Kasumi-1 (cell line): ENCODE data around the gene MAFF.
A peak's percentile ranks its signal among the peaks of the same experiment; 100 is the strongest.

Experiments used
- DNase-seq, 2 experiments: peaks; one replicate each; lab custom pipeline; 2025; lab: John Stamatoyannopoulos, UW

The MAFF gene

GRCh38 chr22:38203855-38204514 is 2.2 kb downstream of the MAFF start:
- peak in 1 of 2 experiments; percentile 30 for DNase-seq

GRCh38 chr22:38204784-38205183 is 3.0 kb downstream of the MAFF start:
- DNase-seq: no peak

- no peak for DNase-seq
These were observed 3.7 kb downstream of the MAFF start for GRCh38 chr22:38205261-38206128.

GRCh38 chr22:38207898-38208432 is 6.2 kb downstream of the MAFF start:
- no peak for DNase-seq

GRCh38 chr22:38208551-38208968 is 6.8 kb downstream of the MAFF start:
- DNase-seq: no peak

GRCh38 chr22:38211556-38211955 is 9.8 kb downstream of the MAFF start:
- DNase-seq: no peak

GRCh38 chr22:38212442-38212841 is 10.6 kb downstream of the MAFF start:
- DNase-seq: no peak

- DNase-seq: no peak
These were observed 11.7 kb downstream of the MAFF start for GRCh38 chr22:38213319-38213989.

- DNase-seq: no peak
These were observed 12.2 kb downstream of the MAFF start for GRCh38 chr22:38213990-38214301.

- DNase-seq: peak; percentile 60 to 65
These were observed 12.7 kb downstream of the MAFF start for GRCh38 chr22:38214302-38215056.

GRCh38 chr22:38215156-38216038 is 13.6 kb downstream of the MAFF start:
- no peak for DNase-seq

- DNase-seq: no peak
These were observed 17.1 kb downstream of the MAFF start for GRCh38 chr22:38218661-38219622.

- DNase-seq: no peak
These were observed 17.8 kb downstream of the MAFF start for GRCh38 chr22:38219632-38220031.

- DNase-seq: no peak
These were observed 18.4 kb downstream of the MAFF start for GRCh38 chr22:38220163-38220562.

- no peak for DNase-seq
These were observed 19.0 kb downstream of the MAFF start for GRCh38 chr22:38220653-38221386.

GRCh38 chr22:38221407-38221806 is 19.6 kb downstream of the MAFF start:
- no peak for DNase-seq

GRCh38 chr22:38221908-38222796 is 20.4 kb downstream of the MAFF start:
- no peak for DNase-seq

GRCh38 chr22:38222797-38223119 is 21.0 kb downstream of the MAFF start:
- no peak for DNase-seq
